ENCODE results near the gene CCDC187. TPM values are rescaled to one million over a fixed set of nuclear protein-coding genes. Genes with fewer than 3 reads are reported as not detected.

Gene CCDC187
- total RNA-seq, 4 donors from 2014 or later, result 0.27 to 5.1 (median 2.2) TPM

GRCh38 chr9:136283291-136284235 lies 20.3 kb downstream of the CCDC187 start:
- peak; percentile 64 to 70 for DNase-seq
- intact Hi-C loops (cut with DNase I; ENCODE audit: low total_unique reads), result no loop called here
- Histone ChIP-seq H3K27ac (no peak overlapping the region), H3K4me1 (no peaks in the 10 kb centered on the region), H3K36me3 (no peaks in the 10 kb centered on the region), H3K4me3 (peak overlapping the region in 1 of 2 donors; percentile 8), H3K9me3 (no peaks in the 10 kb centered on the region), H3K27me3 (no peaks in the 10 kb centered on the region)
- TF ChIP-seq POLR2A (IDR thresholded peaks at IDR 0.05) (peak in 1 of 2 donors; percentile 9), CTCF (IDR thresholded peaks at IDR 0.05) (peak; percentile 66 to 81 (median 69))

- no peak for DNase-seq
- H3K36me3 ChIP-seq, result no peaks in the 10 kb centered on the region
- intact Hi-C loops (cut with DNase I; ENCODE audit: low total_unique reads), result no loop called here
- no peaks in the 10 kb centered on the region for H3K4me1 ChIP-seq
- no peak overlapping the region for H3K4me3 ChIP-seq
- H3K27ac ChIP-seq, result no peak overlapping the region
- H3K9me3 ChIP-seq, result no peaks in the 10 kb centered on the region
- no peaks in the 10 kb centered on the region for H3K27me3 ChIP-seq
- no peak for TF ChIP-seq POLR2A (IDR thresholded peaks at IDR 0.05)
- TF ChIP-seq CTCF (IDR thresholded peaks at IDR 0.05), result no peak
These were observed 21.5 kb downstream of the CCDC187 start for GRCh38 chr9:136282272-136282861.

GRCh38 chr9:136281421-136282271 lies 22.2 kb downstream of the CCDC187 start:
- Histone ChIP-seq H3K9me3 (no peaks in the 10 kb centered on the region), H3K36me3 (no peaks in the 10 kb centered on the region), H3K4me3 (no peak overlapping the region), H3K4me1 (no peaks in the 10 kb centered on the region), H3K27ac (no peak overlapping the region), H3K27me3 (no peaks in the 10 kb centered on the region)
- intact Hi-C loops (cut with DNase I; ENCODE audit: low total_unique reads), result no loop called here
- no peak for DNase-seq
- TF ChIP-seq CTCF (IDR thresholded peaks at IDR 0.05), result no peak
- TF ChIP-seq POLR2A (IDR thresholded peaks at IDR 0.05), result no peak

- no peaks in the 10 kb centered on the region for H3K36me3 ChIP-seq
- no peaks in the 10 kb centered on the region for H3K27me3 ChIP-seq
- H3K4me3 ChIP-seq, result no peak overlapping the region
- TF ChIP-seq CTCF (IDR thresholded peaks at IDR 0.05), result no peak
- no peak for TF ChIP-seq POLR2A (IDR thresholded peaks at IDR 0.05)
- no peaks in the 10 kb centered on the region for H3K9me3 ChIP-seq
- no peak for DNase-seq
- H3K4me1 ChIP-seq, result no peaks in the 10 kb centered on the region
- intact Hi-C loops (cut with DNase I; ENCODE audit: low total_unique reads), result no loop called here
- H3K27ac ChIP-seq, result no peak overlapping the region
These were observed 23.2 kb downstream of the CCDC187 start for GRCh38 chr9:136280535-136281315.

All from uterus (tissue), 4 donors.